ENCODE data around the gene TNFRSF25. TPM values are rescaled to one million over a fixed set of nuclear protein-coding genes. Genes with fewer than 3 reads are reported as not detected.

TNFRSF25 gene
- total RNA-seq, 1 donor from 2014 or later, result 29.4 TPM

DNA sequence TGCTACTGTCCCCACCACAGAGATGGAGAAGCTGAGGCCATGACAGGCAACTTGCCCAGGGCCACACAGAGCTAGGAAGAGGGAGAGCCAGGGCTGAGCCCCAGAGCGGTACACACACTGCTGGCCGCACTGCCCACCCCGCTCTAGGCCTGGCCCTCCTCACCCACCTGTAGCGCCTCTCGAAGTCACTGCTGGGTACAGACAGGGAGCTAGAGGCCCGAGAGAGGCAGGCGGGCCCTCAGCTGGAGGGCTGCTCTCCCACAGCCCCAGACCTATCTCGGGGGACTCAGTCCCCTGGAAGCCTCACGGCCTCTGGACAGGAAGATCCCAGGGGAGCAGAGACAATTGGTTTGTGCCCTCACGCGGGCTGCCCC, 42.8 kb upstream of the TNFRSF25 start:
- Mint-ChIP-seq H3K4me3 (no peak overlapping the region), H3K27me3 (no peaks in the 10 kb centered on the region), H3K9me3 (no peaks in the 10 kb centered on the region), H3K4me1 (ENCODE audit: unreplicated experiment) (peaks cover 13% of the 10 kb centered on the region), H3K36me3 (no peaks in the 10 kb centered on the region), H3K27ac (no peak overlapping the region)
- TF ChIP-seq, protein P1, sequence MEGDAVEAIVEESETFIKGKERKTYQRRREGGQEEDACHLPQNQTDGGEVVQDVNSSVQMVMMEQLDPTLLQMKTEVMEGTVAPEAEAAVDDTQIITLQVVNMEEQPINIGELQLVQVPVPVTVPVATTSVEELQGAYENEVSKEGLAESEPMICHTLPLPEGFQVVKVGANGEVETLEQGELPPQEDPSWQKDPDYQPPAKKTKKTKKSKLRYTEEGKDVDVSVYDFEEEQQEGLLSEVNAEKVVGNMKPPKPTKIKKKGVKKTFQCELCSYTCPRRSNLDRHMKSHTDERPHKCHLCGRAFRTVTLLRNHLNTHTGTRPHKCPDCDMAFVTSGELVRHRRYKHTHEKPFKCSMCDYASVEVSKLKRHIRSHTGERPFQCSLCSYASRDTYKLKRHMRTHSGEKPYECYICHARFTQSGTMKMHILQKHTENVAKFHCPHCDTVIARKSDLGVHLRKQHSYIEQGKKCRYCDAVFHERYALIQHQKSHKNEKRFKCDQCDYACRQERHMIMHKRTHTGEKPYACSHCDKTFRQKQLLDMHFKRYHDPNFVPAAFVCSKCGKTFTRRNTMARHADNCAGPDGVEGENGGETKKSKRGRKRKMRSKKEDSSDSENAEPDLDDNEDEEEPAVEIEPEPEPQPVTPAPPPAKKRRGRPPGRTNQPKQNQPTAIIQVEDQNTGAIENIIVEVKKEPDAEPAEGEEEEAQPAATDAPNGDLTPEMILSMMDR (conservative IDR thresholded peaks at IDR 0.05), result no peak
- no peak for DNase-seq (ENCODE audit: extremely low spot score, unreplicated experiment)

DNA sequence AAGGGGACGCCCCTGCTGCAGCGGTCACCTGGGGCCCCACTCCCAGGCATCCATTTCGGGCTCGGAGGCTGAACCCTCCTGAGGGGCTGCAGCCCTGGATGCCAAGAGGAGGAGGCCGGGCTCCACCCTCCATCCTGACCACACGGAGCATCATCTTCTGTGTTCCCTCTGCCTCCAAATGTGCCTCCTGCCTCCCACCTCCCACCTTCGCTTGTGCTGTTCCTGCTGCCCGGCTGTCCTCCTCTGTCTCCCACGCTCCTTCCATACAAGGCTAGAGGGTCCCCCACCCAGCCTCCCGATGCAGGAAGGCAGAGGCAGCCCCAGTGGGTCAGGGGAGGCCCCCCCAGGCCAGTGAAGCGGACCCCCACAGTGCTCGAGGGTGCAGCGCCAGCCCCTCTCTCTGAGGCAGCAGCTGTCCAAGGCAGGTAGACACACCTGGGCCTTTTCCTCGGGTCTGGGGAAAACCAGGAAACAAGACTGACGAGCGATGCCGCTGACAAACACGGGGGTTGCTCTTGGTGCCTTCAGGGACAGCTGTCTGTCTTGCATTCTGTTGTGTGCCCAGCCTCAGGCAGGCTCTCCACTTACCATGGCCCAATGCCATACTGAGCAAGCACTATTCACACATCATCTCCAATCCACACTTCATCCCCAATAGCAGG, 42.3 kb upstream of the TNFRSF25 start:
- H3K4me1 Mint-ChIP-seq (ENCODE audit: unreplicated experiment), result peaks cover 13% of the 10 kb centered on the region
- TF ChIP-seq, protein P1 (conservative IDR thresholded peaks at IDR 0.05), result no peak
- H3K9me3 Mint-ChIP-seq, result no peaks in the 10 kb centered on the region
- no peak overlapping the region for H3K27ac Mint-ChIP-seq
- H3K27me3 Mint-ChIP-seq, result no peaks in the 10 kb centered on the region
- H3K36me3 Mint-ChIP-seq, result no peaks in the 10 kb centered on the region
- DNase-seq (ENCODE audit: extremely low spot score, unreplicated experiment), result no peak
- H3K4me3 Mint-ChIP-seq, result no peak overlapping the region

DNA sequence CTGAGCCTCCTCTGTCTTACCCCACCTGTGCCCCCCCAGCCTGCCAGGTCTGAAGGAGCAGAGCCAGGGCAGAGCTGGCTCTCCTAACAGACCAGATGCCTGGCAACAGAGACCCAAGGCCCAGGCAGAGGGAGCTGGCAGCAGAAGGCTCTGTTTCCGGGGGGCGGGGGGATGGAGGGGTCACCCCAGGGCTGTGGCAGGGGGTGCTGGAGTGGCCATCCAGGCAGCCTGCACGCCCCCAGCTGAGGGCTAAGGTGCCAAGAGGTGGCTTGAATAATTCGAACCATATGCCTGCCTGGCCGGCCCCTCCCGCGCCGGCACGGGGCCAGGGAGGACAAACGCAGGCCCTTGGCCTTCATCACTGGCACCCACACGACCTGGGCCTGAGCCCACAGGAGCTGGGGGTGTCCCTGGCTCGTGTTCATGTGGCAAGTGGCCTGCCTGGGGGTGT, 41.5 kb upstream of the TNFRSF25 start:
- TF ChIP-seq, protein P1 (conservative IDR thresholded peaks at IDR 0.05), result no peak
- H3K9me3 Mint-ChIP-seq, result no peaks in the 10 kb centered on the region
- H3K4me1 Mint-ChIP-seq (ENCODE audit: unreplicated experiment), result peaks cover 13% of the 10 kb centered on the region
- H3K27ac Mint-ChIP-seq, result no peak overlapping the region
- no peaks in the 10 kb centered on the region for H3K36me3 Mint-ChIP-seq
- no peak overlapping the region for H3K4me3 Mint-ChIP-seq
- no peak for DNase-seq (ENCODE audit: extremely low spot score, unreplicated experiment)
- no peaks in the 10 kb centered on the region for H3K27me3 Mint-ChIP-seq

DNA sequence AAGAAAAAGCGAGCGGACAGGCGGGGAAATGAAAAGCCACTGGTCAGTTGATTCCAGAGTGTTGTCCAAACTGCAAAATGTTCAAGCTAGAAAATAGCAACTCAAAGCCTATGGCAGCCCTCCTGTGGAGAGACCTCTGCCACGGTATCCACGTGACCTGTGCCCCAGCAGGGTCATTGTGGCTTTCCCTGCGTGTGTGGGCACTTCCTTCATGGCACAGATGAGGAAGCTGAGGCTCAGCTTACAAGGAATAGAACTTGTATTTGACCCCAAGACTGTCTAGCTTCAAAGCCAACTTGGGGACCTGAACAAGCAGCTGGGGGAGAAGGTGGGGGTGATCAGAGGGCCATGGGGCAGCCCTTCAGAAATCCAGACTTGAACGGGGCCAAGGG, 41.1 kb upstream of the TNFRSF25 start:
- no peak overlapping the region for H3K4me3 Mint-ChIP-seq

DNA sequence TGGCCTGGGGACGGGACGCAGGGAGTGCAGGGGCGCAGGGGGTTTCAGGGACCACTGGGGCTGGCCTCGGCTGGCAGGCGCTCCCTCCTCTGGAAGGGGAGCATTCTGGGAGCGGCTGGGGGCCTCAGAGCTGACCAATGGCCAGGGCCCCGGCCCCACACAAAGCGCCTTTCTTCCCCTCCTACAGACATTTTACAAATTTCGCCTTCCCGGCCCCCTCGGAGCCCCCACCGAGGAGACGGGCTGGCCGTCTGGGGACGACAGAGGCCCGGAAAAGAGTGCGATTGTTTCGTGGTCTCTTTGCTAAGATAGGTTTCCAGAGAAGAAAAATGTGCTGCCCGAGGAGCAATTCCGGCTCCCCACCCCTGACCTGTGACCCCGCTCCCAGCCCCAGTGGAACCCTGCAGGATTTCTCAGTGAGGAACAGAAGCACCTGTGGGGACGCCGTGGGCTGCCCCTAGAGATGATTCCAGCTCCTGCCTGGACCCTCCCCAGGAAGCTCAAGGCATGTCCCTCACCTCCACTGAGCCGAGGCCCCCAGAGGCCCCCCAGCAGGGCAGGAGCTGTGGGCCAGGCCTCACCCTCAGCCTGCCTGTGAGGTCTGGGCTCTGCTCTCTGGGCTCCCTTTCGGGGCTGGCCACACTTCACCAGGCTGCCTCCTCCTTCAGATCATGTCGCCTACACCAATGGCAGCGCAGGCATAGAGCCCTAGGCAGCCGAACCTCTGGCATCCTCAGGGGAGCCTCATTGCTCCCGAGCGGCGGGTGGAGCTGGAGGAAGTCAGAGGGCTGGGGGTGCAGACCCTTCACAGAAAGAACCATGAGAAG, 40.5 kb upstream of the TNFRSF25 start:
- no peak overlapping the region for H3K27ac Mint-ChIP-seq
- TF ChIP-seq, protein P1 (conservative IDR thresholded peaks at IDR 0.05), result no peak
- H3K27me3 Mint-ChIP-seq, result peaks cover under 1% of the 10 kb centered on the region
- no peak for DNase-seq (ENCODE audit: extremely low spot score, unreplicated experiment)
- peaks cover 9% of the 10 kb centered on the region for H3K4me1 Mint-ChIP-seq (ENCODE audit: unreplicated experiment)
- no peaks in the 10 kb centered on the region for H3K36me3 Mint-ChIP-seq
- no peaks in the 10 kb centered on the region for H3K9me3 Mint-ChIP-seq
- no peak overlapping the region for H3K4me3 Mint-ChIP-seq

More for the DNA sequence above, 41.1 kb upstream of the TNFRSF25 start:
- DNase-seq (ENCODE audit: extremely low spot score, unreplicated experiment), result no peak
- Mint-ChIP-seq H3K27ac (no peak overlapping the region), H3K27me3 (no peaks in the 10 kb centered on the region), H3K36me3 (no peaks in the 10 kb centered on the region), H3K9me3 (no peaks in the 10 kb centered on the region), H3K4me1 (ENCODE audit: unreplicated experiment) (peaks cover 12% of the 10 kb centered on the region)
- TF ChIP-seq, protein P1 (conservative IDR thresholded peaks at IDR 0.05), result no peak
